NCI-H146 treated with DMSO at 0.1 percent for 48 hours (cell line): ENCODE results near the gene IL25.
A peak's percentile ranks its signal among the peaks of the same experiment; 100 is the strongest.
"Not testable (repeated sequence)": the region's sequence is repeated elsewhere in the genome, so short reads cannot be mapped to it uniquely, and the experiment has no call there.

Experiments used
- DNase-seq: peaks from one replicate; lab custom pipeline; 2025; ENCODE audit not compliant: unreplicated experiment; lab: John Stamatoyannopoulos, UW

The IL25 gene

DNA sequence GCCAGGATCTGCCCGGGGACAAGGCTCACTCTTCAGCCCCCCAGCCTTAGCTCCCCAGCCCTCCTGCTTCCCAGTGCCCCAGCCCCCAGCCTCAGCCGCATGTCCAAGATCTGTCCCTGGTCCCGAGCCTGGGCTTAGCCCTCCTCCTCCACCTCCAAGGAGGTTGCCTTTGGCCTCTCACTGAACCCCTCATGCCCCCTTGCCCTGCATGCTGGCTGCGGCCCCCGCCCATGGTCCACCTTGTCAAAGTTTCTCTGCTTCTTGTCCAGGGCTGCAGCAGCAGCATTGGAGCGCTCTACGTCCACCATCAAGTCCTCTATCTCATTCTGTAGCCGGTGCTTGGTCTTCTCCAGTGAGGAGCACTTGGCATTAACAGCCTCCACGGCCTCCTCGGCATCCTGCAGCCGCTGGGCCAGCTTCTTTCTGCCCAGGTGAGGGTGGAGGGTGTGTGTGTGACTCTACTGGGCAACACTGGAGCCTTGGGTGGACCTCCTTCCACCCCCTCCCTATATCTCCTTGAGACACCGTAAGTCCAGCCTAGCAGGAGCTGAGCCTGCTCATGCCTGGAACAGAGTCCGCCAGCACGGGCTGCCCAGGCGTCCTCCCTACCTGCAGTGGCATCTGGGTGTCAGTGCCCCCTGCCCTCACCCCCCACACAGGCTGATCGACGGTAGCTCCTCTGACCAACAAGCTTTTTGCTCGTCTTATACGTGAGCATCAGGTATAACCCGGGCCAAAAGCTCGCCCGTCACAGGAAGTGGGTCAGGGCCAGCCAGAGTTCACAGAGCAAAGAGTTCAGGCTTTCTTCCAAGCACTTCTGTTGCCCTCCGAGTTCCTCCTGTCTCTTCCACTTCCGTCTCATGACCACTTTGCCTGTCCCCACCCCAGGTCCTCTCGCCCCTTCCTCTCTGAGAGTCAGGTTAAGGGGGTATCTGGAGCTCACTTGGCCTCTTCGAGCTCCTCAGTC is 15.6 kb downstream of the IL25 start:
- DNase-seq = no peak

DNA sequence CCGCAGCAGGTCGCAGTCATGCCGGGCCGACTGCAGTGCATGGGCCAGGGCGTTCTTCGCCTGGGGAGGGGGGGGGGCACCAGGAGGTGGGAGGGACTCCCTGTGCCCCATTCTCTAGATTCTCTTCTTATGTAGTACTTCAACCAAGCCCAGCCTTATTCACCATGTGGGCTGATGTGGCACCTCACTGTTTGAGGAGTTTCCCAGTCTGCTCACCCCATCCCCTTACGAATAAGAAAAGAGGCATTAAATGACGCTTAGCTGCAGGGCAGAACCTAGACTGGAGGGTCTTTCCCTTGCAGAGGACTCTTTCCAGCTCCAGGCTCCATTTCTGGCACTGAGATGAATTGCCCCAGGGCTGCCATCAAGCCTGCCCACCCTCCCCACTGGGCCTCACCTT is 16.4 kb downstream of the IL25 start:
- DNase-seq = no peak

DNA sequence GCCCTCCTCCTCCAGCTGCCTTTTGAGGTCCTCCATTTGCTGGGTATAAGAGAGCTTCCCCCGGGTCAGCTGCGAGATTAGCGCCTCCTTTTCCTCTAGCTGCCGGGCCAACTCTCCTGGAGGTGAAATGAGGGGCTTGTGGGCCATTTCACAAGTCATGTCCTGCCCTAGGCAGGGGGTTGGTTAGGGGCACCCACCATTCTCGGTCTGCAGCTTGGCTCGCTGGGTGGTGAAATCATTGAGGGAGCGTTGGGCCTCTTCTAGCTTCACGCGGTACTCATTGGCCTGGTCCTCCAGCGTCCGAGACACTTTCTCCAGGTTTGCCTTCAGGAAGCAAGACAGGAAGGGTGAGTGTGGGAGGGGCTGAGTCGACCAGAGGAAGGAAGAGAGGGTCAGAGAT is 16.8 kb downstream of the IL25 start:
- no peak for DNase-seq

GRCh38 chr14:23389871-23390270 is 17.3 kb downstream of the IL25 start:
- DNase-seq = not testable (repeated sequence)

DNA sequence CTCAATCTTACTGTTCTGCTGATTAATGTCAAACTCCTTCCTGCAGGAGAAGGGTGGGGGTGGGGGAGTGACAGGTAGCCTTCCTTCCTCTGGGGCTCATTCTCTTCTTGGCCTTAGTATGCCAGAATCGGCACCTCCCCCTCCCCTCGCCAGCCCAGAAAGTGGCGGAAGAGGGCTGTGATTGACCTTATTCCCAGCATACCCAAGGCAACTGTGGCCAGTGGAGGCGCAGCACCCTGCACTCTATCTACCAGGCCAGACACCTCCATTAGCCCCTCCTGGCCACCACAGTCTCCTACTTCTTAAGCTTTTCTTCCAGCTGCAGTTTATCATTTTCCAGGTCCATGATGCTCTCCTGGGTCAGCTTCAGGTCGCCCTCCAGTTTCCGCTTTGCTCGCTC is 20.0 kb downstream of the IL25 start:
- DNase-seq = no peak

DNA sequence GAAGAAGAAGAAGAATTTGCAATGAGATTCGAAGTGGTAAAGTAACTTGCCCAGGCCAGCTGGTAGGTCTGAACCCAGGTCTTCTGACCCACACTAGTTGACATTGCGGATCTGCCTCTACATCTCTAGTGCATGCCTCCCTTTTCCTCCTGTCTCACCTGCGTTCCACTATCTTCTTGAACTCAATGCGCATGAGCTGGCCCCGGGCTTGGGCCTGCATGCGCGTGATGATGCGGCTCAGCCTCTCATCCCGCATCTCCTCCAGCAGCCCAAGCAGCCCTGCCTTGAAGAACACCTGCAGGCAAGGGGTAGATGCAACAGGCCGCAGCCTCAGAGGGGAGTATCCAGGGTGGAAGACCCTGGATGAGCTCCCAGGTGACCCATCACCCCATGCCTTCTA is 23.5 kb downstream of the IL25 start:
- DNase-seq = no peak

DNA sequence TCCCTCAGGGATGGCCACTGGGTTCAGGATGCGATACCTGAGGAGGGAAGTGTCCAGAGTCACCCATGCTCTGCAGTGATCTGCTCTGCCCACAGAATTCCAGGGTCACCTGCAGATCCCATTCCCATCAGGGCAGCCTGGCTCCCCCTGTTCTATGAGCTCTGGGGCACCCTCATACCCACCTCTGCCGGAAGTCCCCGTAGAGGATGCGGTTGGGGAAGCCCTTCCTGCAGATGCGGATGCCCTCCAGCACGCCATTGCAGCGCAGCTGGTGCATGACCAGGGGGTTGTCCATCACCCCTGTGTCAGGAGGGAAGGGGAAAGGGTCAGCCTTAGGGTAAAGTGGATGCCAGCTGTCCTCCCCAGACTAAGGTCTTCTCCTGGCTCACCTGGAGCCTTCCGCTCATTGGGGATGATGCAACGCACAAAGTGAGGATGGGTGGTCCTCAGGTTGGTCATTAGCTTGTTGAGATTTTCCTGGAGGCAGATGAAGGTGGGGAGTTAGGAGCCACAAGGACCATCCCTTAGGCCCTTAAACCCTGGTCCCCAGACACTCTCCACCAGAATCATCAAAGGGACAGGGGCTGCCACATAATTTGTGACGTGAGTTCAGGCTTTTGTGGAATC is 24.3 kb downstream of the IL25 start:
- no peak for DNase-seq

DNA sequence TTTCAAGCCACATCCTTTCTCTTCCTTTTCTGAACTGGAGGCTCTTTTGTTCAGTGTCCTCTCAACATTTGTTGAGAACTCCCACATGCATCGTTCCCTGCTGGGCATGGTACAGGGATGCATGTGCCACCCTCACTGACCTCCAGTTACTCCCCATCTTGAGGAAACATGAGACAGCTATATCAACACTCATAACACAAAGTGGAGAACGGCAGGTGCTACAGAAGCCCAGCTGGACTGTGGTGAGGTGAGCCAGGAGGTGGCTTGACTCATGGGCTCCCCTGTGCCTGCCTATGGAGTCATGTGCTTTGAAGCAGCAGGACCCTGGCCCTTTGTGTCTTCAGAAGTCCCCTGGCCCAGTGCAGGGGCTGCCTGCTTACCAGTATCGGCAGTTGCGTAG is 25.7 kb downstream of the IL25 start:
- peak; percentile 35 for DNase-seq

DNA sequence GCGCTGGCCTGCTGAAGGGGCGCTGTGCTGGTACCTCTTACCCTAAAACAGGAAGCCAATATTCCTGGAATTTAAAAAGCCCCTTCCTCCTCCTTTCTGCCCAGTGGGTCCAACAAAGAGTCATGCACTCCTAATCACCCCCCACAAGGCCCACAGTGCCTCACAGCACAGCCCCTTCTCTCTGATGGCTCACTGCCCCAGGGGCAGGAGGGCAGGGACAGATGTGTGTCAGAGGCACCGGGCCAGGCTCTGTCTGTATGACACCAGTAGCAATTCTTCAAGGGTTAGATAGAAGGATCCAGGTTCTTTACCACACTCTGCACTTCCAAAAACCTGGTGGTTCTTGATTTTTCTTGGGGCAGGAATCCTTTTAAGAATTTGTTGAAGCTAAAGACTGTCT is 26.5 kb downstream of the IL25 start:
- DNase-seq = no peak

- DNase-seq = no peak
These were observed 27.0 kb downstream of the IL25 start for GRCh38 chr14:23399591-23399990.

DNA sequence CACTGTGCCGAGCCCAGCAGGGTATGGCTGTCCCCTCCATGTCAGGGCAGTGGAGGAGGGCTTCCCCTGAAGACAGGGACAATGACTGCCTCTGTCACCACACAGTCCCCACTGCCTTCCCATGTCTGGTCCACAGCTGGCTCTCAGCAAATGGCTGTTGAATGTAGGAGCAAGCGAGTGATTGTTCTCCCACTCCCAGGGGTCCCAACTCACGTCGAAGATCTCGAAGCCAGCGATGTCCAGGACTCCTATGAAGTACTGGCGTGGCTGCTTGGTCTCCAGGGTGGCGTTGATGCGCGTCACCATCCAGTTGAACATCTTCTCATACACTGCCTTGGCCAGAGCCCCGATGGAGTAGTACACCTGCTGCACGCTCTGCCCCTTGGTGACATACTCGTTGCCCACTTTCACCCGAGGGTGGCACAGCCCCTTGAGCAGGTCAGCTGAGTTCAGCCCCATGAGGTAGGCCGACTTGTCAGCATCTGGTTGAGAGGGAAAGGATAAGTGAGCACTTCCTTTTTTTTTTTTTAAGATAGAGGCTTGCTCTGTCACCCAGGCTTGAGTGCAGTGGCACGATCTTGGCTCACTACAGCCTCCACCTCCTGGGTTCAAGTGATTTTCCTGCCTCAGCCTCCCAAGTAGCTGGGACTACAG is 28.0 kb downstream of the IL25 start:
- not testable (repeated sequence) for DNase-seq

DNA sequence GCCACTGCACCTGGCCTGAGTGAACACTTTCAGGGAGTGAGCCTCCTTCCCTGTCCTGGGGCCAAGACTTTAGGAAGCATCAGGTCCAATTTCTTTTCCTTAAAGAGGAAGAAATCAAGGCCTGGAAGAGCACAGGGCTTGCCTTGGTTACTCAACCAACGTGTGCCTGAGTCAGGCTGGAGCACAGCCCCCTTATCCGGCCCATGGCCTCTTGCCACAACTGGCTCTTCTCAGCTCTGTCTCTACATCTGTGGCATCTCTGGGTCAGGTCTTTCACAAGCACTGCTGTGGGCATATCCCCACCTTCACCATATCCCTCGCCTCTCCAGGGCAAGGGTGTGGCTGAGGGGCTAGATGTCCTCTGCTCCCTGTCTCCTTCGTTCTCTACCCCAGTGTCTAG is 28.7 kb downstream of the IL25 start:
- no peak for DNase-seq

GRCh38 chr14:23402296-23403138 is 29.9 kb downstream of the IL25 start:
- no peak for DNase-seq

DNA sequence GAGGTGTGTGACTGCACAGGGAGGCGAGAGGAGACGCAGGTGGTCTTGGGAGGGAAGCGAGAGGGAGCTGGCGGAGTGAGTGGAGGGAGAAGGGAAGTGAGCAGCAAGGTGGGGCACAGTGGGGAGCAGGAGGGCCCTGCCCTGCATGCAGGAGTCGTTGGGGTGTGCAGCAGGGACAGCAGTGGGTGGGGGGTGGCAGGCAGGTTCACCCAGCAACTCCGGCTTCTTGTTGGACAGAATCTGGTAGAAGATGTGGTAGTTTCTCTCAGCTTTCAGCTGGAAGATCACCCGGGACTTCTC is 30.5 kb downstream of the IL25 start:
- no peak for DNase-seq

GRCh38 chr14:23403908-23404307 is 31.3 kb downstream of the IL25 start:
- no peak for DNase-seq

DNA sequence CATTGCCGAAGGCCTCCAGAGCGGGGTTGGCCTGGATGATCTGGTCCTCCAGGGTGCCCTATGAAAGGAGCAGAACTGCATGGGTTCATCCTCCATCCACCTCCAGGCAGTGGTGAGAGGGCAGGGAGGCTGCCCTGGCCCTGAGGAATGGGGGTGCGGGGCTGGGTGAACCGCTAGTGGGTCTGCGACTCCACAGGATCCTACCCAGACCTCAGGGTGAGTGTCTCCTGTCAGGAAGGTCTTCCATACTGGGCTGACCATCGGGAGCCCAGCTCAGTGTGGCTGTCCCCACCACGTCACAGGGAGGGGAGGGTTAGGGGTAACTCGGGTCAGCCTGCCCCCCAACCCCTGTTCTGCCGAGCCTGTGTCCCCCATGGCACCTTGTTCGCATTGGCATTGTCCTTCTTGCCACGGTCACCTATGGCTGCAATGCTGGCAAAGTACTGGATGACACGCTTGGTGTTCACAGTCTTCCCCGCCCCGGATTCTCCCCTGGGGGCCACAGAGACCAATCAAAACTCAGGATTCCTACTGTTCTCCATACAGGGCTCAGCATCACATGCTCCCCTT is 31.8 kb downstream of the IL25 start:
- DNase-seq = no peak

DNA sequence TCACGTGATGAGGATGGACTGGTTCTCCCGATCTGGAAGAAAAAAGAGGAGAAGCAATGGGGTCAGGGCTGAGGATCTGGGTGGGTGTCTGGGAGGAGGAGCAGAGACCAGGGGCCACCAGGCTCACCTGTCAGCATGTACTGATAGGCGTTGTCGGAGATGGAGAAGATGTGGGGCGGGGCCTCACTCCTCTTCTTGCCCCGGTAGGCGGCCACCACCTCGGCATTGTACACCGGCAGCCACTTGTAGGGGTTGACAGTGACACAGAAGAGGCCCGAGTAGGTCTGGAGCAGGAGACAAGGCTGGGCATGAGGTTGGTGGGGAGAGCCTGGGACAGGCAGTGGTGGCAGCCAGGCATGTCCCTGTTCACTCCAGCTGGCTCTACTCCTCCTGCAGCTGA is 32.5 kb downstream of the IL25 start:
- no peak for DNase-seq

GRCh38 chr14:23405516-23406025 is 33.0 kb downstream of the IL25 start:
- no peak for DNase-seq

GRCh38 chr14:23406244-23406643 is 33.6 kb downstream of the IL25 start:
- no peak for DNase-seq

- DNase-seq = no peak
These were observed 34.2 kb downstream of the IL25 start for GRCh38 chr14:23406725-23407355.
